SK-N-SH treated with all-trans-retinoic acid at 6 μM for 48 hours (cell line): Measurements from ENCODE around the gene TRAPPC6A.

Experiments
- BACH2 ChIP-seq: fragments of 250-450 bp; sonication (Bioruptor Pico); IDR thresholded peaks from 2 replicates; pipeline ENCODE4 v1.9.0; 2021; ENCODE audit warnings: mild to moderate bottlenecking, borderline replicate concordance
- ZFP3 ChIP-seq: fragments of 250-450 bp; sonication (Bioruptor Pico); IDR thresholded peaks from 2 replicates; pipeline ENCODE4 v1.5.0; 2020; ENCODE audit warnings: mild to moderate bottlenecking, moderate library complexity

DNA sequence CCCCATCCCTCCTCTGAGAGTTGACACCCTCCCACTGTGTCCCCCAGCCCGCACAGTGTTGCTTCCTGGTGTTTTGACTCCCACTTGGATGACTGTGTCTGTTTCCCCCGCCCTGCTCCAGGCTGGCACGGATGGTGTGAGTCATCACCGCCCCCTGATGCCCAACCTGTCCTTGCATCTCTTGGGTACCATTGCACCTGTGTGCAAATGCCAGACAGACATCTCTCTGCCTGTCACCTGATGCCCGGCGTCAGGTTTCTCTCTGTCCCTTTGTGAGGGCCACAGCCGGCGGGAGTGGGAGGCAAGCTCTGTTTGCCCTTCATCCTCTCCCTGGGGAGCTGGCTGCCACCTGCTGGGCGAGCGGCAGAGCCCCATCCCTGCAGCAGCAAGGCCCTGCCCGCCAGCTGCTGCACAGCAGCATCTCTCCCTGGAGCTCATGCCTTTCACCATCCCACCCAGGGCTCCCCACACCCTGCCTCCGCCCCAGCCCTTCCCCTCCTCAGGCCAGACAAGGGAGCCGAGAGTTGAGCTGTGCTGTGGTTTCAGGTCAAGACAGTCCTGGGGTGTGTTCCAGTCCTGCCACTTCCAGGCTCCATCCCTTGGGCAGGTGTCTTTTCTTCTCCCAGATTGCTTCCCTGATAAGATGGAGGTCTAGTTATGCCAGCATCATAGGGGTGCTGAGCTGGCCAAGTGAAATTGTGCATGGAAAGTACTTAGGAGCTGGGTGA lies 47.0 kb downstream of the TRAPPC6A start:
- TF ChIP-seq ZFP3 (CRISPR knock-in tag) (no peak), BACH2 (CRISPR knock-in tag) (no peak)
